Ishikawa (cell line): ENCODE data around the gene UBE2D3.

Source experiments
- EP300 ChIP-seq: IDR thresholded peaks from 2 replicates; pipeline ENCODE4 v1.6.1; 2012; ENCODE audit warnings: borderline replicate concordance
- RAD21 ChIP-seq: IDR thresholded peaks from 2 replicates; pipeline ENCODE4 v1.6.1; 2012; ENCODE audit warnings: low read depth
- TEAD4 ChIP-seq: IDR thresholded peaks from 2 replicates; pipeline ENCODE4 v1.6.1; 2012
- YY1 ChIP-seq: IDR thresholded peaks from 2 replicates; pipeline ENCODE4 v1.6.1; 2012; ENCODE audit warnings: low read depth

GRCh38 chr4:102817021-102817605, 10.2 kb downstream of the UBE2D3 start:
- TF ChIP-seq RAD21 (no peak), EP300 (no peak), TEAD4 (no peak), YY1 (no peak)
